ENCODE measurements around the gene DNAH1.

DNAH1 gene

GRCh38 chr3:52290596-52291507, 25.3 kb upstream of the DNAH1 start:
- no peak for DNase-seq (ENCODE audit: low read depth)

- DNase-seq (ENCODE audit: low read depth): peak; percentile 27
Observed at GRCh38 chr3:52291508-52292181, 24.5 kb upstream of the DNAH1 start.

- DNase-seq (ENCODE audit: low read depth): no peak
Observed at GRCh38 chr3:52292247-52293065, 23.7 kb upstream of the DNAH1 start.

GRCh38 chr3:52293491-52294319, 22.4 kb upstream of the DNAH1 start:
- no peak for DNase-seq (ENCODE audit: low read depth)

GRCh38 chr3:52294320-52295150, 21.6 kb upstream of the DNAH1 start:
- DNase-seq (ENCODE audit: low read depth): no peak

GRCh38 chr3:52295671-52296208, 20.4 kb upstream of the DNAH1 start:
- no peak for DNase-seq (ENCODE audit: low read depth)

- DNase-seq (ENCODE audit: low read depth): no peak
Observed at GRCh38 chr3:52297242-52298148, 18.6 kb upstream of the DNAH1 start.

- DNase-seq (ENCODE audit: low read depth): no peak
Observed at GRCh38 chr3:52298149-52299098, 17.7 kb upstream of the DNAH1 start.

GRCh38 chr3:52299247-52299878, 16.8 kb upstream of the DNAH1 start:
- no peak for DNase-seq (ENCODE audit: low read depth)

GRCh38 chr3:52299879-52300611, 16.1 kb upstream of the DNAH1 start:
- no peak for DNase-seq (ENCODE audit: low read depth)

GRCh38 chr3:52302426-52303145, 13.5 kb upstream of the DNAH1 start:
- no peak for DNase-seq (ENCODE audit: low read depth)

GRCh38 chr3:52303811-52304210, 12.3 kb upstream of the DNAH1 start:
- DNase-seq (ENCODE audit: low read depth): no peak

GRCh38 chr3:52305926-52306325, 10.2 kb upstream of the DNAH1 start:
- DNase-seq (ENCODE audit: low read depth): no peak

GRCh38 chr3:52306978-52307377, 9.1 kb upstream of the DNAH1 start:
- no peak for DNase-seq (ENCODE audit: low read depth)

- no peak for DNase-seq (ENCODE audit: low read depth)
Observed at GRCh38 chr3:52308308-52308707, 7.8 kb upstream of the DNAH1 start.

- DNase-seq (ENCODE audit: low read depth): peak; percentile 21
Observed at GRCh38 chr3:52310861-52311575, 5.1 kb upstream of the DNAH1 start.
